IMR-90 (cell line): Measurements from ENCODE around the gene RLN3. TPM values are rescaled to one million over a fixed set of nuclear protein-coding genes. Genes with fewer than 3 reads are reported as not detected.

Experiments
- ATAC-seq: fragments of 200-7000 bp; cut with Tn5 transposase; 2 replicates; pipeline ENCODE4 v1.9.1; 2020; ENCODE audit warnings: low read depth, mild to moderate bottlenecking, moderate library complexity
- BruUV-seq: library from RNA; stranded (reverse); fragments of 400-500 nt; replicated peaks from 2 replicates; lab custom pipeline; 2021; lab: Mats Ljungman, UMichigan
- CTCF ChIA-PET: fragments of 300-600 bp; formaldehyde crosslinking; extraction: SDS; loops from one replicate; lab custom pipeline; 2021; ENCODE audit warnings: antibody characterized with exemption; lab: Yijun Ruan, JAX
- POLR2A ChIA-PET: fragments of 300-600 bp; sonication (Branson Sonifier 250); formaldehyde crosslinking; loops from one replicate; lab custom pipeline; 2022; ENCODE audit warnings: antibody characterized with exemption; ENCODE audit not compliant: unreplicated experiment; lab: Charles Lee
- DNase-seq: peaks from one replicate; pipeline ENCODE4 v3.0.0; 2013
- H2AFZ ChIP-seq: replicated peaks from 2 replicates; pipeline ENCODE3; 2013; ENCODE audit warnings: low read length, mild to moderate bottlenecking; ENCODE audit not compliant: poor library complexity
- H2AK5ac ChIP-seq: 2 replicates; pipeline ENCODE4 v1.6.1; 2013; ENCODE audit warnings: low read depth, low read length, inconsistent platforms
- H2AK9ac ChIP-seq: replicated peaks from 2 replicates; pipeline ENCODE3; 2013; ENCODE audit warnings: mild to moderate bottlenecking, low read depth, low read length, moderate library complexity; ENCODE audit not compliant: poor library complexity
- H2BK120ac ChIP-seq: 2 replicates; pipeline ENCODE4 v1.6.1; 2013; ENCODE audit warnings: low read depth, low read length, inconsistent platforms
- H2BK15ac ChIP-seq: 3 replicates; pipeline ENCODE4 v1.6.1; 2013; ENCODE audit warnings: low read depth, low read length, inconsistent platforms
- H2BK20ac ChIP-seq: 2 replicates; pipeline ENCODE4 v1.6.1; 2013; ENCODE audit warnings: low read depth, mild to moderate bottlenecking, inconsistent platforms, low read length, moderate library complexity
- H2BK5ac ChIP-seq: 2 replicates; pipeline ENCODE4 v1.6.1; 2013; ENCODE audit warnings: mild to moderate bottlenecking, low read depth, low read length, inconsistent platforms; ENCODE audit not compliant: poor library complexity, severe bottlenecking
- H3K14ac ChIP-seq: replicated peaks from 2 replicates; pipeline ENCODE4 v1.6.1; 2013; ENCODE audit warnings: low read depth, low read length, inconsistent platforms
- H3K18ac ChIP-seq: 2 replicates; pipeline ENCODE4 v1.6.1; 2013; ENCODE audit warnings: low read depth, low read length, control low read depth
- H3K23ac ChIP-seq: 2 replicates; pipeline ENCODE4 v1.6.1; 2013; ENCODE audit warnings: low read depth, low read length, inconsistent platforms
- H3K27ac ChIP-seq: 2 replicates; pipeline ENCODE4 v1.5.1; 2013; ENCODE audit warnings: mild to moderate bottlenecking, control low read depth, low read length; ENCODE audit not compliant: insufficient read depth
- H3K27me3 ChIP-seq: 2 replicates; pipeline ENCODE4 v1.6.1; 2013; ENCODE audit warnings: low read length; ENCODE audit not compliant: control insufficient read depth, insufficient read depth
- H3K36me3 ChIP-seq: 2 replicates; pipeline ENCODE4 v1.6.1; 2013; ENCODE audit warnings: low read length, mixed read lengths; ENCODE audit not compliant: control insufficient read depth, insufficient read depth
- H3K4ac ChIP-seq: 2 replicates; pipeline ENCODE4 v1.6.1; 2013; ENCODE audit warnings: low read depth, low read length, inconsistent platforms
- H3K4me1 ChIP-seq: 2 replicates; pipeline ENCODE4 v1.6.1; 2013; ENCODE audit warnings: low read length, mixed read lengths; ENCODE audit not compliant: control insufficient read depth, insufficient read depth
- H3K4me2 ChIP-seq: 2 replicates; pipeline ENCODE4 v1.6.1; 2013; ENCODE audit warnings: low read depth, mild to moderate bottlenecking, control low read depth, low read length, moderate library complexity
- H3K4me3 ChIP-seq: 2 replicates; pipeline ENCODE4 v1.5.1; 2013; ENCODE audit warnings: low read depth, mild to moderate bottlenecking, control low read depth, low read length, moderate library complexity; ENCODE audit not compliant: insufficient read depth
- H3K56ac ChIP-seq: 2 replicates; pipeline ENCODE4 v1.6.1; 2013; ENCODE audit warnings: low read length, inconsistent platforms; ENCODE audit not compliant: insufficient read depth; ENCODE audit errors: extremely low read depth
- H3K79me1 ChIP-seq, 2 experiments: 2 replicates each; pipeline ENCODE4 v1.6.1; 2013; ENCODE audit warnings: low read length in 2 of 2, inconsistent platforms in 1 of 2, low read depth in 1 of 2
- H3K9ac ChIP-seq: 2 replicates; pipeline ENCODE4 v1.6.1; 2013; ENCODE audit warnings: low read depth, low read length, control low read depth
- H3K9me1 ChIP-seq: 2 replicates; pipeline ENCODE4 v1.6.1; 2013; ENCODE audit warnings: low read length, inconsistent platforms; ENCODE audit not compliant: insufficient read depth
- H3K9me3 ChIP-seq: 2 replicates; pipeline ENCODE4 v1.6.1; 2013; ENCODE audit warnings: low read length; ENCODE audit not compliant: control insufficient read depth, insufficient read depth
- H4K20me1 ChIP-seq: 2 replicates; pipeline ENCODE4 v1.6.1; 2013; ENCODE audit warnings: low read length, inconsistent platforms; ENCODE audit not compliant: insufficient read depth
- H4K5ac ChIP-seq: 2 replicates; pipeline ENCODE4 v1.6.1; 2013; ENCODE audit warnings: mild to moderate bottlenecking, low read depth, low read length, control low read depth
- H4K8ac ChIP-seq, 2 experiments: 2 replicates each; pipeline ENCODE4 v1.6.1; 2013; ENCODE audit warnings: low read depth in 2 of 2, low read length in 2 of 2, control low read depth in 1 of 2, inconsistent platforms in 1 of 2
- H4K91ac ChIP-seq: 2 replicates; pipeline ENCODE4 v1.6.1; 2013; ENCODE audit warnings: low read depth, low read length, inconsistent platforms; ENCODE audit not compliant: insufficient read depth
- CEBPB ChIP-seq: IDR thresholded peaks from 2 replicates; pipeline ENCODE4 v1.6.1; 2012; ENCODE audit warnings: low read depth, low read length, improper control_type of control experiment
- CTCF ChIP-seq: conservative IDR thresholded peaks from 2 replicates; pipeline ENCODE4 v1.5.1; 2012; ENCODE audit warnings: mild to moderate bottlenecking, low read depth, low read length, improper control_type of control experiment
- ELK1 ChIP-seq: fragments of 150-350 bp; IDR thresholded peaks from 2 replicates; pipeline ENCODE4 v1.6.1; 2016; ENCODE audit warnings: low read depth, mild to moderate bottlenecking, low read length, moderate library complexity, borderline replicate concordance
- NFE2L2 ChIP-seq: fragments of 150-350 bp; IDR thresholded peaks from 2 replicates; pipeline ENCODE4 v1.6.1; 2016; ENCODE audit warnings: low read depth, mild to moderate bottlenecking, low read length
- USF2 ChIP-seq: fragments of 150-350 bp; IDR thresholded peaks from 2 replicates; pipeline ENCODE4 v1.6.1; 2017; ENCODE audit warnings: mild to moderate bottlenecking, antibody characterized with exemption, low read length, low read depth
- WGBS, 2 experiments: methylation state at CpG; one replicate each; pipeline versions ENCODE4 v1.1.5 to v1.1.7; 2013; ENCODE audit warnings: missing lambda C conversion rate in 2 of 2; ENCODE audit not compliant: insufficient read length in 1 of 2; ENCODE audit errors: extremely low coverage in 2 of 2; 5-methylcytosine and 5-hydroxymethylcytosine counted together
- dilution Hi-C: fragments of 300-500 bp; cut with HindIII; formaldehyde crosslinking; loops from one replicate; pipeline ENCODE4 v1.14.3; 2018; ENCODE audit warnings: low sequenced_read_pairs; ENCODE audit not compliant: unreplicated experiment
- in situ Hi-C: fragments of 300-500 bp; cut with MboI; formaldehyde crosslinking; loops from 3 replicates; pipeline ENCODE4 v1.14.3; 2019; ENCODE audit warnings: low sequenced_read_pairs, inconsistent platforms, mixed read lengths
- intact Hi-C: fragments of 100-400 bp; cut with micrococcal nuclease; formaldehyde crosslinking; loops from 2 replicates; pipeline ENCODE4 v1.10.0; 2022
- polyA plus RNA-seq, 3 experiments: library from polyadenylated mRNA; depleted of rRNA; stranded (reverse); fragments of >200 nt; gene quantifications; 2 replicates each; pipeline ENCODE4 v1.2.3, GENCODE V29; 2012; ENCODE audit warnings: low replicate concordance in 1 of 3
- total RNA-seq: library from RNA; depleted of rRNA; stranded (reverse); fragments of >200 nt; gene quantifications from 2 replicates; pipeline ENCODE4 v1.2.3, GENCODE V29; 2012

The RLN3 gene
- total and polyA plus RNA-seq, 2 of the 4 experiments (the other 2 are of a cell fraction) = not detected

- Histone ChIP-seq H3K4me1 (peaks cover 10% of the 10 kb centered on the region), H2BK120ac (no peak overlapping the region), H3K23ac (no peak overlapping the region), H2BK5ac (no peak overlapping the region), H3K27ac (no peak overlapping the region), H4K5ac (no peak overlapping the region), H4K20me1 (no peaks in the 10 kb centered on the region), H4K91ac (no peak overlapping the region), H2AK5ac (no peak overlapping the region), H3K27me3 (no peaks in the 10 kb centered on the region), H3K9me1 (peaks cover 18% of the 10 kb centered on the region), H3K79me1 (peaks cover 5 to 26% of the 10 kb centered on the region in 2 experiments; a peak in 3 of 4 replicates), H3K36me3 (peaks cover 19% of the 10 kb centered on the region), H4K8ac (no peak overlapping the region), H3K18ac (no peak overlapping the region), H3K56ac (no peak overlapping the region), H2BK20ac (no peak overlapping the region), H3K4ac (no peak overlapping the region), H3K9ac (no peak overlapping the region), H2AFZ (no peak overlapping the region), H2BK15ac (no peak overlapping the region), H3K9me3 (no peaks in the 10 kb centered on the region), H3K14ac (no peak overlapping the region), H3K4me2 (no peak overlapping the region), H2AK9ac (no peak overlapping the region), H3K4me3 (no peak overlapping the region)
- CTCF ChIA-PET = no interaction called here
- TF ChIP-seq CEBPB (no peak), NFE2L2 (no peak), USF2 (no peak), ELK1 (no peak), CTCF (no peak)
- no TSS peak for BruUV-seq
- dilution Hi-C loops (no loop called here), intact Hi-C loops (no loop called here), in situ Hi-C loops (no loop called here)
- 91% methylated on average over 4 of the region's 7 CpGs; no CpG with 5 or more reads in 1 of the 2 experiments for WGBS, 2 experiments
- POLR2A ChIA-PET = no interaction called here
- DNase-seq = no peak
- ATAC-seq = no peak
Measured at GRCh38 chr19:13989487-13989886, 38.5 kb upstream of the RLN3 start.
